ENCODE results near the gene FANCL.
"Not testable (repeated sequence)": the region's sequence is repeated elsewhere in the genome, so short reads cannot be mapped to it uniquely, and the experiment has no call there.

DNA sequence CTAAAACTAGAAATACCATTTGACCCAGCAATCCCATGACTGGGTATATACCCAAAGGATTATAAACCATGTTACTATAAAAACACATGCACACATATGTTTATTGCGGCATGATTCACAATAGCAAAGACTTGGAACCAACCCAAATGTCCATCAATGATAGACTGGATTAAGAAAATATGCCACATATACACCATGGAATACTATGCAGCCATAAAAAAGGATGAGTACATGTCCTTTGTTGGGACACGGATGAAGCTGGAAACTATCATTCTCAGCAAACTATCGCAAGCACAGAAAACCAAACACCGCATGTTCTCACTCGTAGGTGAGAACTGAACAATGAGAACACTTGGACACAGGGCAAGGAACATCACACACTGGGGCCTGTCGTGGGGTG lies 54.1 kb downstream of the FANCL start:
- TF ChIP-seq POLR2A (IDR thresholded peaks at IDR 0.05): not testable (repeated sequence)
- TF ChIP-seq, protein P1, sequence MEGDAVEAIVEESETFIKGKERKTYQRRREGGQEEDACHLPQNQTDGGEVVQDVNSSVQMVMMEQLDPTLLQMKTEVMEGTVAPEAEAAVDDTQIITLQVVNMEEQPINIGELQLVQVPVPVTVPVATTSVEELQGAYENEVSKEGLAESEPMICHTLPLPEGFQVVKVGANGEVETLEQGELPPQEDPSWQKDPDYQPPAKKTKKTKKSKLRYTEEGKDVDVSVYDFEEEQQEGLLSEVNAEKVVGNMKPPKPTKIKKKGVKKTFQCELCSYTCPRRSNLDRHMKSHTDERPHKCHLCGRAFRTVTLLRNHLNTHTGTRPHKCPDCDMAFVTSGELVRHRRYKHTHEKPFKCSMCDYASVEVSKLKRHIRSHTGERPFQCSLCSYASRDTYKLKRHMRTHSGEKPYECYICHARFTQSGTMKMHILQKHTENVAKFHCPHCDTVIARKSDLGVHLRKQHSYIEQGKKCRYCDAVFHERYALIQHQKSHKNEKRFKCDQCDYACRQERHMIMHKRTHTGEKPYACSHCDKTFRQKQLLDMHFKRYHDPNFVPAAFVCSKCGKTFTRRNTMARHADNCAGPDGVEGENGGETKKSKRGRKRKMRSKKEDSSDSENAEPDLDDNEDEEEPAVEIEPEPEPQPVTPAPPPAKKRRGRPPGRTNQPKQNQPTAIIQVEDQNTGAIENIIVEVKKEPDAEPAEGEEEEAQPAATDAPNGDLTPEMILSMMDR (IDR thresholded peaks at IDR 0.05): not testable (repeated sequence)
